Progenitor cell of endocrine pancreas (in vitro differentiated cells): ENCODE measurements around the gene SHLD1. TPM values are rescaled to one million over a fixed set of nuclear protein-coding genes. Genes with fewer than 3 reads are reported as not detected.

Source experiments
- DNase-seq: peaks from one replicate; pipeline ENCODE4 v3.0.0; 2021; ENCODE audit warnings: low spot score; ENCODE audit not compliant: unreplicated experiment
- H3K27ac Mint-ChIP-seq: 2 replicates; pipeline ENCODE4 v1.8.0; 2021; ENCODE audit warnings: mild to moderate bottlenecking, moderate library complexity, mixed read lengths
- H3K27me3 Mint-ChIP-seq: 2 replicates; pipeline ENCODE4 v1.8.0; 2021; ENCODE audit warnings: mixed read lengths
- H3K36me3 Mint-ChIP-seq: 2 replicates; pipeline ENCODE4 v1.8.0; 2022; ENCODE audit warnings: mixed read lengths; ENCODE audit not compliant: insufficient read depth
- H3K4me1 Mint-ChIP-seq: 2 replicates; pipeline ENCODE4 v1.8.0; 2021; ENCODE audit warnings: low read depth, mixed read lengths
- H3K4me3 Mint-ChIP-seq: 2 replicates; pipeline ENCODE4 v1.8.0; 2021; ENCODE audit warnings: low read depth, mild to moderate bottlenecking, moderate library complexity, mixed read lengths
- H3K9me3 Mint-ChIP-seq: 2 replicates; pipeline ENCODE4 v1.8.0; 2021; ENCODE audit warnings: low read depth, mixed read lengths
- CTCF ChIP-seq: fragments of 200-600 bp; sonication (generic); IDR thresholded peaks from one replicate; pipeline ENCODE4 v1.5.0; 2021; ENCODE audit warnings: antibody characterized with exemption, mild to moderate bottlenecking; ENCODE audit not compliant: unreplicated experiment
- total RNA-seq: library from RNA; stranded (reverse); gene quantifications from 2 replicates; pipeline ENCODE4 v1.2.1, GENCODE V29; 2021

SHLD1 gene
- total RNA-seq, 1 donor from 2014 or later, result 8.5 TPM

- TF ChIP-seq CTCF, result peak; percentile 92
- Mint-ChIP-seq H3K27me3 (no peaks in the 10 kb centered on the region), H3K4me3 (no peak overlapping the region), H3K4me1 (peaks cover 7% of the 10 kb centered on the region), H3K27ac (peak overlapping the region; percentile 41), H3K9me3 (no peaks in the 10 kb centered on the region), H3K36me3 (peaks cover 8% of the 10 kb centered on the region)
- peak; percentile 52 for DNase-seq
These were observed 38.2 kb downstream of the SHLD1 start for GRCh38 chr20:5788385-5788895.

GRCh38 chr20:5789827-5790226, 39.6 kb downstream of the SHLD1 start:
- Mint-ChIP-seq H3K27ac (no peak overlapping the region), H3K4me3 (no peak overlapping the region)
- DNase-seq, result no peak

GRCh38 chr20:5793916-5794315, 43.7 kb downstream of the SHLD1 start:
- H3K9me3 Mint-ChIP-seq, result no peaks in the 10 kb centered on the region
- H3K36me3 Mint-ChIP-seq, result peaks cover 6% of the 10 kb centered on the region
- TF ChIP-seq CTCF, result no peak
- H3K4me3 Mint-ChIP-seq, result no peak overlapping the region
- DNase-seq, result no peak
- no peaks in the 10 kb centered on the region for H3K4me1 Mint-ChIP-seq
- no peaks in the 10 kb centered on the region for H3K27me3 Mint-ChIP-seq
- H3K27ac Mint-ChIP-seq, result peak overlapping the region; percentile 62

More at GRCh38 chr20:5789827-5790226, 39.6 kb downstream of the SHLD1 start:
- H3K4me1 Mint-ChIP-seq, result peaks cover 7% of the 10 kb centered on the region
- H3K36me3 Mint-ChIP-seq, result peaks cover 7% of the 10 kb centered on the region
- no peaks in the 10 kb centered on the region for H3K27me3 Mint-ChIP-seq
- H3K9me3 Mint-ChIP-seq, result no peaks in the 10 kb centered on the region
- TF ChIP-seq CTCF, result no peak

- DNase-seq, result no peak
- Mint-ChIP-seq H3K4me3 (no peak overlapping the region), H3K4me1 (no peaks in the 10 kb centered on the region), H3K36me3 (peaks cover 6% of the 10 kb centered on the region), H3K27me3 (no peaks in the 10 kb centered on the region), H3K9me3 (no peaks in the 10 kb centered on the region), H3K27ac (no peak overlapping the region)
- no peak for TF ChIP-seq CTCF
These were observed 46.3 kb downstream of the SHLD1 start for GRCh38 chr20:5796331-5797040.

GRCh38 chr20:5797165-5797564, 47.0 kb downstream of the SHLD1 start:
- H3K4me1 Mint-ChIP-seq, result no peaks in the 10 kb centered on the region
- no peaks in the 10 kb centered on the region for H3K9me3 Mint-ChIP-seq
- H3K36me3 Mint-ChIP-seq, result peaks cover 2% of the 10 kb centered on the region
- DNase-seq, result no peak
- no peak overlapping the region for H3K27ac Mint-ChIP-seq
- H3K4me3 Mint-ChIP-seq, result no peak overlapping the region
- H3K27me3 Mint-ChIP-seq, result no peaks in the 10 kb centered on the region
- no peak for TF ChIP-seq CTCF
